Hepatocyte (in vitro differentiated cells): ENCODE results near the gene PHF21B. TPM values are rescaled to one million over a fixed set of nuclear protein-coding genes. Genes with fewer than 3 reads are reported as not detected.

Source experiments
- DNase-seq: peaks from one replicate; pipeline ENCODE4 v3.0.0-alpha.2; 2016; ENCODE audit warnings: low spot score
- H2AFZ ChIP-seq: fragments of 200-600 bp; sonication (generic); 2 replicates; pipeline ENCODE4 v1.6.0; 2016; ENCODE audit warnings: antibody characterized with exemption, mild to moderate bottlenecking
- H3K27ac ChIP-seq: fragments of 200-600 bp; sonication (generic); 2 replicates; pipeline ENCODE4 v1.5.1; 2016; ENCODE audit warnings: mild to moderate bottlenecking
- H3K27me3 ChIP-seq: fragments of 200-600 bp; sonication (generic); 2 replicates; pipeline ENCODE4 v1.6.1; 2016
- H3K36me3 ChIP-seq: fragments of 200-600 bp; sonication (generic); replicated peaks from 2 replicates; pipeline ENCODE4 v1.5.1; 2016; ENCODE audit warnings: low read depth; ENCODE audit not compliant: insufficient read depth
- H3K4me1 ChIP-seq: fragments of 200-600 bp; sonication (generic); 2 replicates; pipeline ENCODE4 v1.5.1; 2016; ENCODE audit warnings: mild to moderate bottlenecking, moderate library complexity; ENCODE audit not compliant: insufficient read depth
- H3K4me2 ChIP-seq: fragments of 200-600 bp; sonication (generic); 2 replicates; pipeline ENCODE4 v1.6.0; 2016
- H3K4me3 ChIP-seq: fragments of 200-600 bp; sonication (generic); 2 replicates; pipeline ENCODE4 v1.5.1; 2016; ENCODE audit warnings: mild to moderate bottlenecking
- H3K79me2 ChIP-seq: fragments of 200-600 bp; sonication (generic); 2 replicates; pipeline ENCODE4 v1.6.0; 2017; ENCODE audit warnings: mild to moderate bottlenecking
- H3K9me2 ChIP-seq: fragments of 200-600 bp; sonication (generic); replicated peaks from 2 replicates; pipeline ENCODE4 v1.6.0; 2017; ENCODE audit warnings: mild to moderate bottlenecking; ENCODE audit not compliant: insufficient read depth
- H3K9me3 ChIP-seq: fragments of 200-600 bp; sonication (generic); 2 replicates; pipeline ENCODE4 v1.5.1; 2016; ENCODE audit warnings: low read depth, mild to moderate bottlenecking
- H4K20me1 ChIP-seq: fragments of 200-600 bp; sonication (generic); 2 replicates; pipeline ENCODE4 v1.6.0; 2016; ENCODE audit warnings: mild to moderate bottlenecking; ENCODE audit not compliant: insufficient read depth, poor library complexity, severe bottlenecking
- CTCF ChIP-seq: fragments of 200-600 bp; sonication (generic); IDR thresholded peaks from 2 replicates; pipeline ENCODE4 v1.5.1; 2016; ENCODE audit warnings: antibody characterized with exemption, mild to moderate bottlenecking; ENCODE audit not compliant: poor library complexity
- EZH2 ChIP-seq: fragments of 200-600 bp; sonication (generic); IDR thresholded peaks from 2 replicates; pipeline ENCODE4 v1.6.1; 2016; ENCODE audit warnings: antibody characterized with exemption, mild to moderate bottlenecking, borderline replicate concordance
- EZH2phosphoT487 ChIP-seq: fragments of 200-600 bp; sonication (generic); IDR thresholded peaks from one replicate; pipeline ENCODE4 v1.6.1; 2018; ENCODE audit warnings: antibody characterized with exemption, mild to moderate bottlenecking, low read depth, moderate library complexity; ENCODE audit not compliant: unreplicated experiment, severe bottlenecking
- WGBS: methylation state at CpG from one replicate; pipeline ENCODE4 v1.1.6; 2016; ENCODE audit warnings: low lambda C conversion rate; ENCODE audit errors: missing lambda C conversion rate; 5-methylcytosine and 5-hydroxymethylcytosine counted together
- polyA plus RNA-seq: library from polyadenylated mRNA; unstranded; fragments of >200 nt; fragmentation: Nextera tagmentation; extraction: Ambion mirVana; gene quantifications from 2 replicates; pipeline ENCODE4 v1.2.1, GENCODE V29; 2016
- total RNA-seq: library from RNA; depleted of rRNA; stranded (reverse); fragments of >200 nt; gene quantifications from 2 replicates; pipeline ENCODE4 v1.2.3, GENCODE V29; 2014

PHF21B gene
- total and polyA plus RNA-seq, 2 experiments from 2014 or later: 0.86 to 1.9 TPM

DNA sequence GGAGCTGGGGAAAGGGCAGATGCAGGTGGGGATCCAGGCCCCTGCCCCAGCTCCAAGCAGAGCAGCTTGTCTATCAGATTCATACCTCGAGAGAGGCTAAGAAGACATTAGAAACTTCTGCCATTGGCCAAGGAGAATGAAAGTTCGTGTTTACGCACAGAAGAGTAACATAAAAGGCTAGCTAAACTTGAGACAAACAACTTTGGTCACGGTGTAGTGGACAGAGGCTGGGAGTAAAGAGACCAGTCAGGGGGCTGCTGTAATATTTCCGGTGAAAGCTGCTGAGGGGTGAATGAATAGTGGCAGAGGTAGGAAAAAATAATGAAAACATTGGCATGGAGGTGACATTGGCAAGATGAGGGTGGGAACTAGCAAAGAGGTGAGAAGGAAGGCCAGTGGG, 22.9 kb downstream of the PHF21B start:
- H3K36me3 ChIP-seq: no peaks in the 10 kb centered on the region
- no peak overlapping the region for H2AFZ ChIP-seq
- TF ChIP-seq CTCF (no peak), EZH2phosphoT487 (no peak), EZH2 (no peak)
- H3K9me2 ChIP-seq: no peaks in the 10 kb centered on the region
- no peaks in the 10 kb centered on the region for H3K9me3 ChIP-seq
- DNase-seq: no peak
- H4K20me1 ChIP-seq: no peaks in the 10 kb centered on the region
- H3K27me3 ChIP-seq: no peaks in the 10 kb centered on the region
- no peak overlapping the region for H3K27ac ChIP-seq
- no peaks in the 10 kb centered on the region for H3K79me2 ChIP-seq
- no peak overlapping the region for H3K4me2 ChIP-seq
- WGBS: over 99% methylated on average over 5 of the region's 5 CpGs
- no peaks in the 10 kb centered on the region for H3K4me1 ChIP-seq
- no peak overlapping the region for H3K4me3 ChIP-seq

- Histone ChIP-seq H2AFZ (no peak overlapping the region), H3K4me1 (no peaks in the 10 kb centered on the region), H3K9me2 (no peaks in the 10 kb centered on the region), H3K4me2 (no peak overlapping the region), H3K27ac (no peak overlapping the region), H4K20me1 (no peaks in the 10 kb centered on the region), H3K27me3 (no peaks in the 10 kb centered on the region), H3K79me2 (no peaks in the 10 kb centered on the region), H3K4me3 (no peak overlapping the region), H3K36me3 (no peaks in the 10 kb centered on the region), H3K9me3 (no peaks in the 10 kb centered on the region)
- TF ChIP-seq EZH2 (no peak), EZH2phosphoT487 (no peak), CTCF (no peak)
- 100% methylated on average over 4 of the region's 4 CpGs for WGBS
- no peak for DNase-seq
Measured at GRCh38 chr22:44985906-44986527, 23.8 kb downstream of the PHF21B start.

DNA sequence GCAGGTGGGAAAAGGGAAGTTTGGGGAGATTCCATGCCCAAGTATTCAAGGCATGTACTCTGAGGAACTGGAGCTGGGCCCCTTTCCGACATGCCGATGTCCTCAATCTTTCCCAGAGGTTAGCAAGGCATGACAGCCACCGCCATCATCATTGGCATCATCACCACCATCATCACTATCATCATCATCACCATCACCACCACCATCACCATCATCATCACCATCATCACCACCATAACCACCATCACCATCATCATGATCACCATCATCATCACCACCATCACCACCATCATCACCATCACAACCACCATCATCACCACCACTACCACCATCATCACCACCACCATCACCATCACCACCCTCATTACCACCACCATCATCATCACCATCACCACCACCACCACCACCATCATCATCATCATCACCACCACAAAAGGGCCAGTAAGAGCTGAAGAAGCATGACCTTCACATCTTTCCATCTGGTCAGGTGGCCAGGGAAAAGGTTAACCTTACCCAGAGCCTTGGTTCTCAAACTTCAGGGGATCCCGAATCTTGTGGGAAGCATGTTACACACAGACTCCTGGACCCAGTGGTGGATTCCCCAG, 25.8 kb downstream of the PHF21B start:
- no peaks in the 10 kb centered on the region for H4K20me1 ChIP-seq
- no peaks in the 10 kb centered on the region for H3K9me3 ChIP-seq
- no peak overlapping the region for H3K4me3 ChIP-seq
- H3K4me2 ChIP-seq: no peak overlapping the region
- no peaks in the 10 kb centered on the region for H3K27me3 ChIP-seq
- no peaks in the 10 kb centered on the region for H3K79me2 ChIP-seq
- H3K4me1 ChIP-seq: no peaks in the 10 kb centered on the region
- no peak overlapping the region for H2AFZ ChIP-seq
- no peak for TF ChIP-seq CTCF
- no peak for TF ChIP-seq EZH2phosphoT487
- TF ChIP-seq EZH2: no peak
- no peak for DNase-seq
- H3K27ac ChIP-seq: no peak overlapping the region
- H3K9me2 ChIP-seq: no peaks in the 10 kb centered on the region
- no peaks in the 10 kb centered on the region for H3K36me3 ChIP-seq
- WGBS: 100% methylated on average over 4 of the region's 4 CpGs
